ENCODE measurements around the gene TUBB2A. TPM values are rescaled to one million over a fixed set of nuclear protein-coding genes. Genes with fewer than 3 reads are reported as not detected.

The TUBB2A gene
- total and polyA plus RNA-seq, 2 of the 8 experiments (the other 6 are each of a cell fraction or from before 2014, with no cell fraction given), result 315 to 330 TPM

GRCh38 chr6:3157131-3157933 lies at the start of gene TUBB2A (continued):
- TF ChIP-seq CHD2 (IDR thresholded peaks at IDR 0.05; ENCODE audit: low read length) (no peak), CBX8 (IDR thresholded peaks at IDR 0.05; ENCODE audit: borderline replicate concordance, low read depth, low read length) (no peak), TBP (IDR thresholded peaks at IDR 0.05; ENCODE audit: low read depth, low read length) (peak; percentile 92; the same call in 1 of the 2 replicates), HDAC2 (IDR thresholded peaks at IDR 0.05; ENCODE audit: borderline replicate concordance in 1 of 2, low read depth in 2 of 2, low read length in 2 of 2) (peak in 1 of 2 experiments; percentile 1; a peak in 1 of 4 replicates), KDM5A (IDR thresholded peaks at IDR 0.05; ENCODE audit: low read length) (no peak), JUN (IDR thresholded peaks at IDR 0.05; ENCODE audit: low read depth, low read length) (no peak; the same call in 1 of the 2 replicates), POLR2AphosphoS5 (IDR thresholded peaks at IDR 0.05; ENCODE audit: low read depth, low read length) (peak; percentile 83), SIX5 (IDR thresholded peaks at IDR 0.05; ENCODE audit: low read depth, low read length) (no peak), NRF1 (IDR thresholded peaks at IDR 0.05; ENCODE audit: low read depth, low read length) (no peak)
